Measurements from ENCODE around the gene ZNF423. TPM values are rescaled to one million over a fixed set of nuclear protein-coding genes. Genes with fewer than 3 reads are reported as not detected.

ZNF423 gene
- total RNA-seq, 4 donors from 2014 or later: 0.72 to 5.9 (median 1.1) TPM

GRCh38 chr16:49485663-49486062, 370.2 kb downstream of the ZNF423 start:
- no peak for TF ChIP-seq POLR2A (IDR thresholded peaks at IDR 0.05)
- no peak for TF ChIP-seq CTCF (IDR thresholded peaks at IDR 0.05)
- no peak overlapping the region for H3K4me3 ChIP-seq
- no peak overlapping the region for H3K27ac ChIP-seq
- DNase-seq: no peak
- no peaks in the 10 kb centered on the region for H3K9me3 ChIP-seq
- H3K4me1 ChIP-seq: peaks cover 4 to 13% (median 5%) of the 10 kb centered on the region in 3 donors
- intact Hi-C loops (cut with DNase I): no loop called here
- H3K36me3 ChIP-seq: no peaks in the 10 kb centered on the region
- H3K27me3 ChIP-seq: peaks cover 0 to 11% (median 0%) of the 10 kb centered on the region in 4 donors

- no peaks in the 10 kb centered on the region for H3K36me3 ChIP-seq
- H3K27ac ChIP-seq: peak overlapping the region; percentile 8 to 69 (median 57)
- no peak for TF ChIP-seq POLR2A (IDR thresholded peaks at IDR 0.05)
- no peak for TF ChIP-seq CTCF (IDR thresholded peaks at IDR 0.05)
- H3K27me3 ChIP-seq: peaks cover 0 to 11% (median 0%) of the 10 kb centered on the region in 4 donors
- peaks cover 4 to 13% (median 5%) of the 10 kb centered on the region in 3 donors for H3K4me1 ChIP-seq
- WGBS, 2 donors: 82 to 93% methylated on average over 7 to 8 of the region's 8 CpGs
- no peaks in the 10 kb centered on the region for H3K9me3 ChIP-seq
- intact Hi-C loops (cut with DNase I): no loop called here
- peak overlapping the region in 1 of 4 donors; percentile 18 for H3K4me3 ChIP-seq
- no peak for DNase-seq
These were observed 371.0 kb downstream of the ZNF423 start for GRCh38 chr16:49484936-49485335.

- H3K9me3 ChIP-seq: no peaks in the 10 kb centered on the region
- no peak for TF ChIP-seq CTCF (IDR thresholded peaks at IDR 0.05)
- TF ChIP-seq POLR2A (IDR thresholded peaks at IDR 0.05): no peak
- H3K4me3 ChIP-seq: peak overlapping the region in 3 of 4 donors; percentile 18 to 52 (median 23)
- no peak for DNase-seq
- H3K36me3 ChIP-seq: no peaks in the 10 kb centered on the region
- intact Hi-C loops (cut with DNase I): no loop called here
- H3K27me3 ChIP-seq: peaks cover 0 to 11% (median 0%) of the 10 kb centered on the region in 4 donors
- WGBS, 2 donors: 1 to 6% methylated on average over 13 to 14 of the region's 18 CpGs
- peaks cover 4 to 13% (median 5%) of the 10 kb centered on the region in 3 donors for H3K4me1 ChIP-seq
- peak overlapping the region; percentile 8 to 69 (median 57) for H3K27ac ChIP-seq
These were observed 371.5 kb downstream of the ZNF423 start for GRCh38 chr16:49484451-49484849.

- intact Hi-C loops (cut with DNase I): no loop called here
- peak overlapping the region in 1 of 4 donors; percentile 62 for H3K27ac ChIP-seq
- H3K4me1 ChIP-seq: peaks cover 4 to 13% (median 5%) of the 10 kb centered on the region in 3 donors
- no peak for TF ChIP-seq CTCF (IDR thresholded peaks at IDR 0.05)
- TF ChIP-seq POLR2A (IDR thresholded peaks at IDR 0.05): no peak
- WGBS, 2 donors: 41 to 50% methylated on average over 12 to 16 of the region's 22 CpGs
- H3K27me3 ChIP-seq: peaks cover 0 to 11% (median 0%) of the 10 kb centered on the region in 4 donors
- DNase-seq: no peak
- no peaks in the 10 kb centered on the region for H3K9me3 ChIP-seq
- H3K36me3 ChIP-seq: no peaks in the 10 kb centered on the region
- H3K4me3 ChIP-seq: peak overlapping the region in 3 of 4 donors; percentile 18 to 52 (median 23)
These were observed 372.1 kb downstream of the ZNF423 start for GRCh38 chr16:49483651-49484450.

- peaks cover 4 to 13% (median 5%) of the 10 kb centered on the region in 3 donors for H3K4me1 ChIP-seq
- H3K36me3 ChIP-seq: no peaks in the 10 kb centered on the region
- 81 to 85% methylated on average over 7 to 8 of the region's 9 CpGs for WGBS, 2 donors
- TF ChIP-seq CTCF (IDR thresholded peaks at IDR 0.05) (no peak), POLR2A (IDR thresholded peaks at IDR 0.05) (no peak)
- DNase-seq: no peak
- peaks cover 0 to 11% (median 0%) of the 10 kb centered on the region in 4 donors for H3K27me3 ChIP-seq
- no peaks in the 10 kb centered on the region for H3K9me3 ChIP-seq
- H3K27ac ChIP-seq: no peak overlapping the region
- intact Hi-C loops (cut with DNase I): no loop called here
- no peak overlapping the region for H3K4me3 ChIP-seq
These were observed 372.7 kb downstream of the ZNF423 start for GRCh38 chr16:49483251-49483650.
